HepG2 (cell line): ENCODE data around the gene TLL2. TPM values are rescaled to one million over a fixed set of nuclear protein-coding genes. Genes with fewer than 3 reads are reported as not detected.

Source experiments
- ATAC-seq: fragments of 200-7000 bp; cut with Tn5 transposase; 3 replicates; pipeline ENCODE4 v1.9.1; 2020; ENCODE audit warnings: mild to moderate bottlenecking, moderate library complexity
- BruUV-seq: library from RNA; stranded (reverse); fragments of 400-500 nt; replicated peaks from 2 replicates; lab custom pipeline; 2021; lab: Mats Ljungman, UMichigan
- CTCF ChIA-PET: fragments of 300-600 bp; formaldehyde crosslinking; extraction: SDS; loops from one replicate; lab custom pipeline; 2021; ENCODE audit warnings: low total read pairs, inconsistent platforms, low intra/inter-chr PET ratio; lab: Yijun Ruan, JAX
- POLR2A ChIA-PET: fragments of 350-600 bp; sonication (Branson Sonifier 250); formaldehyde crosslinking; loops from one replicate; lab custom pipeline; 2020; ENCODE audit warnings: antibody characterized with exemption, inconsistent platforms; lab: Yijun Ruan, JAX
- DNase-seq: peaks from one replicate; pipeline ENCODE4 v3.0.0-alpha.2; 2015; ENCODE audit warnings: low spot score
- FAIRE-seq: peaks from 3 replicates; lab custom pipeline; 2011; peaks lifted over from hg19 to GRCh38; lab: Jason Lieb, UNC
- H2AFZ ChIP-seq: one replicate; pipeline ENCODE4 v1.6.1; 2011; ENCODE audit warnings: low read length, inconsistent platforms
- H3K27ac ChIP-seq: fragments of 300-600 bp; 3 replicates; pipeline ENCODE4 v1.8.0; 2011; ENCODE audit warnings: mixed run types, mild to moderate bottlenecking, mixed read lengths, low read length, inconsistent platforms; ENCODE audit not compliant: insufficient read depth; ENCODE audit errors: extremely low read length
- H3K27me3 ChIP-seq, 2 experiments: fragments of 200-600 bp in 1 of 2; 2 replicates in 1 of 2; 3 replicates in 1 of 2; pipeline versions ENCODE4 v1.6.0 to v1.8.0; 2011; ENCODE audit warnings: low read length in 2 of 2, mild to moderate bottlenecking in 2 of 2, moderate library complexity in 2 of 2, inconsistent platforms in 1 of 2; ENCODE audit not compliant: insufficient read depth in 2 of 2, control insufficient read depth in 1 of 2
- H3K36me3 ChIP-seq, 2 experiments: fragments of 200-600 bp in 1 of 2; replicated peaks in 1 of 2; 2 replicates in 1 of 2; 3 replicates in 1 of 2; pipeline versions ENCODE4 v1.5.1 to v1.8.0; 2011; ENCODE audit warnings: low read length in 2 of 2, inconsistent platforms in 1 of 2; ENCODE audit not compliant: insufficient read depth in 2 of 2, control insufficient read depth in 1 of 2
- H3K4me1 ChIP-seq: 2 replicates; pipeline ENCODE4 v1.5.1; 2012; ENCODE audit warnings: low read length, inconsistent platforms; ENCODE audit not compliant: insufficient read depth
- H3K4me2 ChIP-seq: 2 replicates; pipeline ENCODE4 v1.6.0; 2011; ENCODE audit warnings: low read depth, low read length, inconsistent platforms
- H3K4me3 ChIP-seq, 3 experiments: fragments of 200-600 bp in 1 of 3; sonication (generic), shearing (Covaris generic) in 1 of 3; replicated peaks in 1 of 3; 2 replicates each; pipeline ENCODE4 v1.5.1; 2011 to 2016; ENCODE audit warnings: low read length in 3 of 3, inconsistent platforms in 2 of 3, low read depth in 2 of 3, mild to moderate bottlenecking in 2 of 3, control low read depth in 1 of 3, mixed read lengths in 1 of 3; ENCODE audit not compliant: insufficient read depth in 1 of 3
- H3K79me2 ChIP-seq: one replicate; pipeline ENCODE4 v1.6.1; 2011; ENCODE audit warnings: low read length, inconsistent platforms; ENCODE audit not compliant: insufficient read depth
- H3K9ac ChIP-seq: 2 replicates; pipeline ENCODE4 v1.6.0; 2011; ENCODE audit warnings: mild to moderate bottlenecking, low read depth, low read length, inconsistent platforms; ENCODE audit not compliant: insufficient read depth
- H3K9me3 ChIP-seq: 2 replicates; pipeline ENCODE4 v1.5.1; 2012; ENCODE audit warnings: mild to moderate bottlenecking, low read length
- H4K20me1 ChIP-seq: 2 replicates; pipeline ENCODE4 v1.6.0; 2011; ENCODE audit warnings: inconsistent platforms, mild to moderate bottlenecking, low read length, moderate library complexity; ENCODE audit not compliant: insufficient read depth
- GZF1 ChIP-seq: sonication (generic); formaldehyde crosslinking; IDR thresholded peaks from 2 replicates; pipeline ENCODE4 v1.5.1; 2020; ENCODE audit warnings: mild to moderate bottlenecking, missing genetic modification reagents
- NBN ChIP-seq: fragments of 450-650 bp; conservative IDR thresholded peaks from 2 replicates; pipeline ENCODE4 v1.6.1; 2017
- NR2F6 ChIP-seq, 2 experiments: IDR thresholded peaks; 2 replicates each; pipeline ENCODE4 v1.6.1; 2016; ENCODE audit warnings: antibody characterized with exemption in 1 of 2, mild to moderate bottlenecking in 1 of 2
- REPIN1 ChIP-seq: sonication (generic); formaldehyde crosslinking; IDR thresholded peaks from 2 replicates; pipeline ENCODE4 v1.8.0; 2022; ENCODE audit warnings: missing genetic modification reagents, low read depth, mild to moderate bottlenecking, borderline replicate concordance
- ZNF607 ChIP-seq: sonication (generic); formaldehyde crosslinking; IDR thresholded peaks from 2 replicates; pipeline ENCODE4 v1.5.1; 2020; ENCODE audit warnings: missing genetic modification reagents, mild to moderate bottlenecking, borderline replicate concordance
- ZNF891 ChIP-seq: sonication (generic); formaldehyde crosslinking; IDR thresholded peaks from 2 replicates; pipeline ENCODE4 v1.5.0; 2020; ENCODE audit warnings: mild to moderate bottlenecking, missing genetic modification reagents
- in situ Hi-C: cut with HindIII; loops from 2 replicates; pipeline ENCODE4 v1.10.0; 2017; ENCODE audit warnings: low pct_unique_long_range_greater_than_20kb; ENCODE audit not compliant: extremely low pct_ligation_motif_present
- intact Hi-C: fragments of 100-400 bp; cut with micrococcal nuclease; formaldehyde crosslinking; loops from one replicate; pipeline ENCODE4 v1.10.0; 2022; ENCODE audit not compliant: unreplicated experiment
- polyA plus RNA-seq, 8 experiments: library from polyadenylated mRNA; depleted of rRNA in 3 of 8; stranded (reverse) in 7 of 8; unstranded in 1 of 8; fragments of >200 nt; fragmentation: Illumina TruSeq in 4 of 8; extraction: Trizol in 4 of 8; gene quantifications; 2 replicates each; pipeline versions ENCODE4 v1.2.1 to v1.2.3, GENCODE V29; 2011 to 2016; ENCODE audit warnings: low read depth in 4 of 8, missing spikeins in 1 of 8, mixed read lengths in 1 of 8; ENCODE audit not compliant: insufficient read depth in 1 of 8
- total RNA-seq, 5 experiments: library from RNA; depleted of rRNA; stranded (reverse); fragments of >200 nt; fragmentation: Illumina TruSeq; extraction: Trizol; gene quantifications; 2 replicates each; pipeline ENCODE4 v1.2.3, GENCODE V29; 2016; ENCODE audit warnings: low read depth in 1 of 5
- TF ChIP-seq, protein P1 (sequence below): sonication (generic); formaldehyde crosslinking; IDR thresholded peaks from 2 replicates; pipeline ENCODE4 v1.8.0; 2022; ENCODE audit warnings: mild to moderate bottlenecking, missing genetic modification reagents, borderline replicate concordance
- TF ChIP-seq, protein P2 (sequence below): sonication (generic); formaldehyde crosslinking; IDR thresholded peaks from 2 replicates; pipeline ENCODE4 v1.4.0; 2020; ENCODE audit warnings: missing genetic modification reagents
- TF ChIP-seq, protein P3 (sequence below): sonication (generic); formaldehyde crosslinking; IDR thresholded peaks from 2 replicates; pipeline ENCODE4 v1.4.0; 2020; ENCODE audit warnings: mild to moderate bottlenecking, missing genetic modification reagents
- TF ChIP-seq, protein P4 (sequence below): sonication (generic); formaldehyde crosslinking; IDR thresholded peaks from 2 replicates; pipeline ENCODE4 v1.5.1; 2020; ENCODE audit warnings: missing genetic modification reagents, mild to moderate bottlenecking, borderline replicate concordance

TLL2 gene
- total and polyA plus RNA-seq, 2 of the 13 experiments (the other 11 are each of a cell fraction or from before 2014, with no cell fraction given): 0.09 TPM; not detected in 1

DNA sequence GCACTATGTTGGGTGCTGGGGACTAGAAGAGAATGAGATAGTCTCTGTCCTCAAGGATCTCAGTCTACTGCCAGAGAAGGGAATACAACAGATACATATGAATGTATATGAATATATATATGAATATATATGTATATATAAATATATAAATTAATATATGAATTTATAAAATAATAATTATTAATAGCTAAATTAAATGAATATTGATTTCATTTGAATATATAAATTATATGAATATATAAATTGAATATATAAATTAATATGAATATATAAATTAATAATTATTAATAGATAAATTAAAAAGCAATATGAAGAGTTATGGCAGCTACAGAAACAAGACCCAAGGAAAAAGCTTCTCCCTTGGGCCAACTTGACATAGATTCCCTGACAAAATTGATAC is 95.1 kb downstream of the TLL2 start:
- POLR2A ChIA-PET: no interaction called here
- FAIRE-seq: no peak
- TF ChIP-seq, protein P1, sequence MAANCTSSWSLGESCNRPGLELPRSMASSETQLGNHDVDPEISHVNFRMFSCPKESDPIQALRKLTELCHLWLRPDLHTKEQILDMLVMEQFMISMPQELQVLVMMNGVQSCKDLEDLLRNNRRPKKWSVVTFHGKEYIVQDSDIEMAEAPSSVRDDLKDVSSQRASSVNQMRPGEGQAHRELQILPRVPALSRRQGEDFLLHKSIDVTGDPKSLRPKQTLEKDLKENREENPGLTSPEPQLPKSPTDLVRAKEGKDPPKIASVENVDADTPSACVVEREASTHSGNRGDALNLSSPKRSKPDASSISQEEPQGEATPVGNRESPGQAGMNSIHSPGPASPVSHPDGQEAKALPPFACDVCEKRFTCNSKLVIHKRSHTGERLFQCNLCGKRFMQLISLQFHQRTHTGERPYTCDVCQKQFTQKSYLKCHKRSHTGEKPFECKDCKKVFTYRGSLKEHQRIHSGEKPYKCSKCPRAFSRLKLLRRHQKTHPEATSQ (CRISPR knock-in tag): no peak
- no peak for TF ChIP-seq NBN
- TF ChIP-seq, protein P2, sequence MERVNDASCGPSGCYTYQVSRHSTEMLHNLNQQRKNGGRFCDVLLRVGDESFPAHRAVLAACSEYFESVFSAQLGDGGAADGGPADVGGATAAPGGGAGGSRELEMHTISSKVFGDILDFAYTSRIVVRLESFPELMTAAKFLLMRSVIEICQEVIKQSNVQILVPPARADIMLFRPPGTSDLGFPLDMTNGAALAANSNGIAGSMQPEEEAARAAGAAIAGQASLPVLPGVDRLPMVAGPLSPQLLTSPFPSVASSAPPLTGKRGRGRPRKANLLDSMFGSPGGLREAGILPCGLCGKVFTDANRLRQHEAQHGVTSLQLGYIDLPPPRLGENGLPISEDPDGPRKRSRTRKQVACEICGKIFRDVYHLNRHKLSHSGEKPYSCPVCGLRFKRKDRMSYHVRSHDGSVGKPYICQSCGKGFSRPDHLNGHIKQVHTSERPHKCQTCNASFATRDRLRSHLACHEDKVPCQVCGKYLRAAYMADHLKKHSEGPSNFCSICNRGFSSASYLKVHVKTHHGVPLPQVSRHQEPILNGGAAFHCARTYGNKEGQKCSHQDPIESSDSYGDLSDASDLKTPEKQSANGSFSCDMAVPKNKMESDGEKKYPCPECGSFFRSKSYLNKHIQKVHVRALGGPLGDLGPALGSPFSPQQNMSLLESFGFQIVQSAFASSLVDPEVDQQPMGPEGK: no peak
- no peak for TF ChIP-seq REPIN1 (CRISPR knock-in tag)
- TF ChIP-seq ZNF891: no peak
- no peak for TF ChIP-seq GZF1 (CRISPR knock-in tag)
- TF ChIP-seq, protein P3, sequence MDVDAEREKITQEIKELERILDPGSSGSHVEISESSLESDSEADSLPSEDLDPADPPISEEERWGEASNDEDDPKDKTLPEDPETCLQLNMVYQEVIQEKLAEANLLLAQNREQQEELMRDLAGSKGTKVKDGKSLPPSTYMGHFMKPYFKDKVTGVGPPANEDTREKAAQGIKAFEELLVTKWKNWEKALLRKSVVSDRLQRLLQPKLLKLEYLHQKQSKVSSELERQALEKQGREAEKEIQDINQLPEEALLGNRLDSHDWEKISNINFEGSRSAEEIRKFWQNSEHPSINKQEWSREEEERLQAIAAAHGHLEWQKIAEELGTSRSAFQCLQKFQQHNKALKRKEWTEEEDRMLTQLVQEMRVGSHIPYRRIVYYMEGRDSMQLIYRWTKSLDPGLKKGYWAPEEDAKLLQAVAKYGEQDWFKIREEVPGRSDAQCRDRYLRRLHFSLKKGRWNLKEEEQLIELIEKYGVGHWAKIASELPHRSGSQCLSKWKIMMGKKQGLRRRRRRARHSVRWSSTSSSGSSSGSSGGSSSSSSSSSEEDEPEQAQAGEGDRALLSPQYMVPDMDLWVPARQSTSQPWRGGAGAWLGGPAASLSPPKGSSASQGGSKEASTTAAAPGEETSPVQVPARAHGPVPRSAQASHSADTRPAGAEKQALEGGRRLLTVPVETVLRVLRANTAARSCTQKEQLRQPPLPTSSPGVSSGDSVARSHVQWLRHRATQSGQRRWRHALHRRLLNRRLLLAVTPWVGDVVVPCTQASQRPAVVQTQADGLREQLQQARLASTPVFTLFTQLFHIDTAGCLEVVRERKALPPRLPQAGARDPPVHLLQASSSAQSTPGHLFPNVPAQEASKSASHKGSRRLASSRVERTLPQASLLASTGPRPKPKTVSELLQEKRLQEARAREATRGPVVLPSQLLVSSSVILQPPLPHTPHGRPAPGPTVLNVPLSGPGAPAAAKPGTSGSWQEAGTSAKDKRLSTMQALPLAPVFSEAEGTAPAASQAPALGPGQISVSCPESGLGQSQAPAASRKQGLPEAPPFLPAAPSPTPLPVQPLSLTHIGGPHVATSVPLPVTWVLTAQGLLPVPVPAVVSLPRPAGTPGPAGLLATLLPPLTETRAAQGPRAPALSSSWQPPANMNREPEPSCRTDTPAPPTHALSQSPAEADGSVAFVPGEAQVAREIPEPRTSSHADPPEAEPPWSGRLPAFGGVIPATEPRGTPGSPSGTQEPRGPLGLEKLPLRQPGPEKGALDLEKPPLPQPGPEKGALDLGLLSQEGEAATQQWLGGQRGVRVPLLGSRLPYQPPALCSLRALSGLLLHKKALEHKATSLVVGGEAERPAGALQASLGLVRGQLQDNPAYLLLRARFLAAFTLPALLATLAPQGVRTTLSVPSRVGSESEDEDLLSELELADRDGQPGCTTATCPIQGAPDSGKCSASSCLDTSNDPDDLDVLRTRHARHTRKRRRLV: no peak
- no peak for TF ChIP-seq ZNF607
- TF ChIP-seq, protein P4, sequence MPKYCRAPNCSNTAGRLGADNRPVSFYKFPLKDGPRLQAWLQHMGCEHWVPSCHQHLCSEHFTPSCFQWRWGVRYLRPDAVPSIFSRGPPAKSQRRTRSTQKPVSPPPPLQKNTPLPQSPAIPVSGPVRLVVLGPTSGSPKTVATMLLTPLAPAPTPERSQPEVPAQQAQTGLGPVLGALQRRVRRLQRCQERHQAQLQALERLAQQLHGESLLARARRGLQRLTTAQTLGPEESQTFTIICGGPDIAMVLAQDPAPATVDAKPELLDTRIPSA (CRISPR knock-in tag): no peak
- TF ChIP-seq NR2F6 (IDR thresholded peaks at IDR 0.05): no peak
- TF ChIP-seq NR2F6 (CRISPR knock-in tag; IDR thresholded peaks at IDR 0.05): no peak
- TF ChIP-seq, all 625 proteins: peak for 0

More for the DNA sequence above, 95.1 kb downstream of the TLL2 start:
- no peak overlapping the region for H3K4me2 ChIP-seq
- no peaks in the 10 kb centered on the region for H4K20me1 ChIP-seq
- peaks cover 24% of the 10 kb centered on the region for H3K4me1 ChIP-seq
- no peak overlapping the region for H3K9ac ChIP-seq
- H3K79me2 ChIP-seq: no peaks in the 10 kb centered on the region
- H2AFZ ChIP-seq: no peak overlapping the region
- DNase-seq (no peak), ATAC-seq (no peak)
- H3K27me3 ChIP-seq: peaks cover 0 to 8% of the 10 kb centered on the region in 2 experiments; a peak in 2 of 5 replicates
- H3K27ac ChIP-seq: no peak overlapping the region
- H3K9me3 ChIP-seq: no peaks in the 10 kb centered on the region
- no peak overlapping the region for H3K4me3 ChIP-seq
- CTCF ChIA-PET: no interaction called here
- intact Hi-C loops (no loop called here), in situ Hi-C loops (no loop called here)
- no TSS peak for BruUV-seq
- no peaks in the 10 kb centered on the region for H3K36me3 ChIP-seq
